Measurements from ENCODE around the gene KLF3. TPM values are rescaled to one million over a fixed set of nuclear protein-coding genes. Genes with fewer than 3 reads are reported as not detected.
"Not testable (repeated sequence)": the region's sequence is repeated elsewhere in the genome, so short reads cannot be mapped to it uniquely, and the experiment has no call there.

KLF3 gene
- total RNA-seq, 1 donor from 2014 or later = 60.9 TPM

DNA sequence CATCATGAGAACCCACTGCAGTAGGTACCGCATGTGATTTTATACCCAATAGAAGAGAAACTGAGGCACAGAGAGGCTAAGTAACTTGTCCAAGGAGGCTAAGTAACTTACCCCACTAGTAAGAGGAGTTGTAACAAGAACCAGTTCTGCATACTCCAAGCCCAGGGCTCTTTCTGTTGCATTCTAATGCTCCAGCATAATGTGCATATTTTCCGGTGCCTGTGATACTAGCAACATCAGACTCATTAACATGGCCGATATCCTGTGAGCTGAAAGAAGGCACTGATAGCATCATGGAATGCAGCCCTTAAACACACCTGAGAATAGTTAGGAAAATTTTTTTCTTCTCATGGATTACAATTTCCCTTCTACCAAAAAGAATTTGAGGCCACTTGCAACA is 39.7 kb upstream of the KLF3 start:
- peaks cover 14% of the 10 kb centered on the region for H3K36me3 Mint-ChIP-seq
- no peaks in the 10 kb centered on the region for H3K27me3 Mint-ChIP-seq (ENCODE audit: low read depth)
- H3K27ac Mint-ChIP-seq = no peak overlapping the region
- H3K4me3 Mint-ChIP-seq = no peak overlapping the region
- no peaks in the 10 kb centered on the region for H3K9me3 Mint-ChIP-seq
- no peak for DNase-seq (ENCODE audit: low spot score in 2 of 2, unreplicated experiment in 2 of 2)
- peaks cover 13% of the 10 kb centered on the region for H3K4me1 Mint-ChIP-seq
- TF ChIP-seq, protein P1, sequence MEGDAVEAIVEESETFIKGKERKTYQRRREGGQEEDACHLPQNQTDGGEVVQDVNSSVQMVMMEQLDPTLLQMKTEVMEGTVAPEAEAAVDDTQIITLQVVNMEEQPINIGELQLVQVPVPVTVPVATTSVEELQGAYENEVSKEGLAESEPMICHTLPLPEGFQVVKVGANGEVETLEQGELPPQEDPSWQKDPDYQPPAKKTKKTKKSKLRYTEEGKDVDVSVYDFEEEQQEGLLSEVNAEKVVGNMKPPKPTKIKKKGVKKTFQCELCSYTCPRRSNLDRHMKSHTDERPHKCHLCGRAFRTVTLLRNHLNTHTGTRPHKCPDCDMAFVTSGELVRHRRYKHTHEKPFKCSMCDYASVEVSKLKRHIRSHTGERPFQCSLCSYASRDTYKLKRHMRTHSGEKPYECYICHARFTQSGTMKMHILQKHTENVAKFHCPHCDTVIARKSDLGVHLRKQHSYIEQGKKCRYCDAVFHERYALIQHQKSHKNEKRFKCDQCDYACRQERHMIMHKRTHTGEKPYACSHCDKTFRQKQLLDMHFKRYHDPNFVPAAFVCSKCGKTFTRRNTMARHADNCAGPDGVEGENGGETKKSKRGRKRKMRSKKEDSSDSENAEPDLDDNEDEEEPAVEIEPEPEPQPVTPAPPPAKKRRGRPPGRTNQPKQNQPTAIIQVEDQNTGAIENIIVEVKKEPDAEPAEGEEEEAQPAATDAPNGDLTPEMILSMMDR (IDR thresholded peaks at IDR 0.05; ENCODE audit: unreplicated experiment) = no peak

DNA sequence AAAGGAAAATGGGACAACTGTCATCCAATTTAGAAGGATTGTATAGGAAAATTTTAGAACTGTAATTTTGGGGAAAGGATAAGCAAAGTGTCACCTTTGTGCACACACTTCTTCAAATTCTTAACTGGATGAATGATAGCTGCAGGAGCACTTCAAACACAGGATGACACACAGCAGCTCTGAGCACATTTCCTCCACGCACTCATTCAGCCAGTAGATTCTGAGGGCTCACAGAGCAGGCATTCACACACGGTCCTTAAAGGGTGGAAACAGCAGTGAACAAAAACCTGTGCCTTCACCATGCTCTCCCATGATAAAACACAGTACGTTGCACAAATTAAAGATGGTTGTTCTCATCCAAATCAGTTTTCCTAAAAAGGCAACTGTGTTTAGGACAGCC is 38.5 kb upstream of the KLF3 start:
- Mint-ChIP-seq H3K36me3 (peaks cover 14% of the 10 kb centered on the region), H3K27me3 (ENCODE audit: low read depth) (no peaks in the 10 kb centered on the region), H3K9me3 (no peaks in the 10 kb centered on the region), H3K4me3 (no peak overlapping the region), H3K4me1 (peaks cover 6% of the 10 kb centered on the region), H3K27ac (no peak overlapping the region)
- no peak for DNase-seq (ENCODE audit: low spot score in 2 of 2, unreplicated experiment in 2 of 2)
- TF ChIP-seq, protein P1 (IDR thresholded peaks at IDR 0.05; ENCODE audit: unreplicated experiment) = no peak

DNA sequence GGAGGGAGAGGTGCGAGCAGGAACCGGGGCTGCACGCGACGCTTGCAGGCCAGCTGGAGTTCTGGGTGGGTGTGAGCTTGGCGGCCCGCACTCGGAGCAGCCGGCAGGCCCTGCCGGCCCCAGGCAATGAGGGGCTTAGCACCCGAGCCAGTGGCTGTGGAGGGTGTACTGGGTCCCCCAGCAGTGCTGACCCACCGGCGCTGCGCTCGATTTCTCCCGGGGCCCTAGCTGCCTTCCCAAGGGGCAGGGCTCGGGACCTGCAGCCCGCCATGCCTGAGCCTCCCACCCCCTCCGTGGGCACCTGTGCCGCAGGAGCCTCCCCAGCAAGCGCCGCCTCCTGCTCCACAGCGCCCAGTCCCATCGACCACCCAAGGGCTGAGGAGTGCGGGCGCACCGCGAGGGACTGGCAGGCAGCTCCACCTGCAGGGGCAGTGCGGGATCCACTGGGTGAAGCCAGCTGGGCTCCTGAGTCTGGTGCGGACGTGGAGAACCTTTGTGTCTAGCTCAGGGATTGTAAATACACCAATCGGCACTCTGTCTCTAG is 37.0 kb upstream of the KLF3 start:
- not testable (repeated sequence) for DNase-seq (ENCODE audit: low spot score in 2 of 2, unreplicated experiment in 2 of 2); H3K27ac Mint-ChIP-seq; H3K9me3 Mint-ChIP-seq; H3K4me3 Mint-ChIP-seq; H3K27me3 Mint-ChIP-seq (ENCODE audit: low read depth); H3K4me1 Mint-ChIP-seq
- peaks cover 14% of the 10 kb centered on the region for H3K36me3 Mint-ChIP-seq

DNA sequence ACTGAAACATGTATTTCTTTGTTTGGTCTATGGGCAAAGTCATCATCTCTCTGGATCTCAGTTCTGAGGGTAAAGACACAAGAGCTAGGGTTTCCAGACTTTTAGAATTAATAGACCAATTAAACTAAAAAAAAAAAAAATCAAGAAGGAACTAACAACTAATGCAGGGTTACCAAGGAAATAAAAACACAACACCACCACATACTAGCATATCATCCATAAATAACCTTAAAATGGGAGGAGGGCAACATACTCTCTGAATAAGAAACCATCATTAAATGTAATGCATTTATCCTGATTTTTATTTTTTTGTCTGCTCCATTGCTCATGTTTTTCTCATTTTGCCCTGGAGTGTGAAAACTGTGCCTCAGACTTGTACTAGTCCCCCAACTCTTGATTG is 33.5 kb upstream of the KLF3 start:
- Mint-ChIP-seq H3K4me3 (no peak overlapping the region), H3K27me3 (ENCODE audit: low read depth) (no peaks in the 10 kb centered on the region), H3K9me3 (no peaks in the 10 kb centered on the region), H3K27ac (no peak overlapping the region), H3K4me1 (no peaks in the 10 kb centered on the region), H3K36me3 (peaks cover 17% of the 10 kb centered on the region)
- TF ChIP-seq, protein P1 (IDR thresholded peaks at IDR 0.05; ENCODE audit: unreplicated experiment) = no peak
- DNase-seq (ENCODE audit: low spot score in 2 of 2, unreplicated experiment in 2 of 2) = no peak

DNA sequence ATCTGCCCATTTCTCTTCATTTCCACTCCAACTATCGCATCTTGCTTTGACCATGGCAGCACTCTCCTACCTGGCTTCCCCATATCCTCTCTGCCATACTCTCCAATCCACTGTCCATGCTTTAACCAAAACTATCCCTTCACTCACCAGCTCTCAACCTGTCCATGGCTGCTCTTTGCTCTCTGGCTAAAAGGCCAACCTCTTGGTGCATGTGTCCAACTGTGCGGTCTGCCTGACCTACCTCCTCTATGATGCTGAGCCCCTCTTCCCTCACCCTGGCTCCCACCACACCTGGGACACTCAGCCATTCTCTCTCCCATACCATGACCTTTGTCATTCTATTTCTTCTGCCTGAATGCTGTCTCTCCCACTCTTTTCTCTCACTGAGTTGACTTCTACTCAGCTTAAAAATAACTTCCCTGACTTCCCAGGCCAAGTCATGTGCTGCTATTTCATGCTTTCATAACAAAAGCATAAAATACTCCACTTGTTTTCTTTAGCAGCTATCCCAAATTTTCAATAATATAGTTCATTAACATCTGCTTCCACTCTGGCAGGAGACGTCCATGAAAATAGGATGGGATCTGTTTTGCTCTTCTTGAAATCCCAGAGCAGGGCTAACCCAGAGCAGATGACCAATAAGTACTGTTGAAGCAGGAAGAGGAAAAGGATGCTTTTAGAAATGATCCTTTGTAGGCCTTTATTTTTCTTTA is 29.8 kb upstream of the KLF3 start:
- no peaks in the 10 kb centered on the region for H3K4me1 Mint-ChIP-seq
- no peak overlapping the region for H3K4me3 Mint-ChIP-seq
- TF ChIP-seq, protein P1 (IDR thresholded peaks at IDR 0.05; ENCODE audit: unreplicated experiment) = no peak
- peaks cover 3% of the 10 kb centered on the region for H3K36me3 Mint-ChIP-seq
- DNase-seq (ENCODE audit: low spot score in 2 of 2, unreplicated experiment in 2 of 2) = no peak
- H3K27me3 Mint-ChIP-seq (ENCODE audit: low read depth) = no peaks in the 10 kb centered on the region
- no peak overlapping the region for H3K27ac Mint-ChIP-seq
- no peaks in the 10 kb centered on the region for H3K9me3 Mint-ChIP-seq

DNA sequence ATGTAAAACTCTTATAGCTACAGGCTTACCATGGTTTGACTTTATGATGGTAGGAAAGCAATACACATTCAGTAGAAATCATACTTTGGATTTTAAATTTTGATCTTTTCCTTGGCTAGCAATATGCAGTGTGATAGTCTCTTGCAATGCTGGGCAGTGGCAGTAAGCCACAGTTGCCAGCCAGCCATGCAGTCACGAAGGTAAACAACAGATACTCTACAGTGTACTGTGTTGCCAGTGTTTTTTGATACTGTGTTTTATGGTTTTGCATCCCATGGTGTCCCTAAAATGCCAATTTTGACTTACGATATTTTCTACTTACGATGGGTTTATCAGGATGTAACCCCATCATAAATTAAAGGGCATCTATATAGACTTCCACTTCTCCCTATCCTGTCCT is 24.8 kb upstream of the KLF3 start:
- Mint-ChIP-seq H3K36me3 (peaks cover 3% of the 10 kb centered on the region), H3K4me1 (peaks cover 2% of the 10 kb centered on the region), H3K27me3 (ENCODE audit: low read depth) (no peaks in the 10 kb centered on the region), H3K9me3 (peaks cover 11% of the 10 kb centered on the region), H3K27ac (no peak overlapping the region), H3K4me3 (no peak overlapping the region)
- no peak for DNase-seq (ENCODE audit: low spot score in 2 of 2, unreplicated experiment in 2 of 2)
- TF ChIP-seq, protein P1 (IDR thresholded peaks at IDR 0.05; ENCODE audit: unreplicated experiment) = no peak
